Measurements from ENCODE around the gene MAST3. TPM values are rescaled to one million over a fixed set of nuclear protein-coding genes. Genes with fewer than 3 reads are reported as not detected.
A peak's percentile ranks its signal among the peaks of the same experiment; 100 is the strongest.

The MAST3 gene
- total and polyA plus RNA-seq, 2 donors (not counting 3 experiments of a cell fraction or from before 2014, with no cell fraction given): 1.5 to 2.7 TPM

DNA sequence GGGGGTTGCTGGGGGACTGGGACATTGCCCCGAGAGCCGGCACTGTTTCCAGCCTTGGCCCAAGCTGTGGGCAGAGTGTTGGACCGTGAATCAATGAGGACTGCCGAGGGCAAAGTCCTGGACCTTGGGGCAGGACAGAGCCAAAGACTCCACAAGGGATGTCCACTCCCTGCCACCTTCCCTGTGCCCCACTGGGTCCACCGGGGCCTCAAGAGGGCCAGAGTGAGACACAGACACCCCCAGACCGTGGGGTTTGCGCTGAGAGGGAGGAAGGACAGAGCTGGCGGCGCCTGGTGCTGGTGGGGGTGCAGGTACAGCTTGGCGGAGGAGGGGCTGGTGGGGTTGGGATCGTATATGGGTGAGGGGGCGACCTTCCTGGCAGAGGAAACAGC, 11.8 kb downstream of the MAST3 start:
- Histone ChIP-seq H2AFZ (ENCODE audit: low read depth, low read length) (peak overlapping the region; percentile 79), H3K36me3 (ENCODE audit: control insufficient read depth in 2 of 2, extremely low read depth in 1 of 2, insufficient read depth in 2 of 2, low read length in 2 of 2) (no peaks in the 10 kb centered on the region), H3K4me1 (ENCODE audit: control insufficient read depth, extremely low read depth, insufficient read depth, low read length) (no peaks in the 10 kb centered on the region), H3K9me3 (replicated peaks; ENCODE audit: control insufficient read depth, insufficient read depth, low read length) (no peaks in the 10 kb centered on the region), H3K4me2 (ENCODE audit: insufficient read depth, low read length) (no peak overlapping the region), H3K9ac (replicated peaks; ENCODE audit: extremely low read depth, insufficient read depth, low read length) (no peak overlapping the region), H3K27ac (ENCODE audit: insufficient read depth, low read depth, low read length) (no peak overlapping the region), H3K4me3 (replicated peaks in 1 of 3; ENCODE audit: insufficient read depth in 1 of 3, low read depth in 1 of 3, low read length in 3 of 3) (peak overlapping the region in 1 of 3 experiments; percentile 41), H3K9me1 (replicated peaks; ENCODE audit: control insufficient read depth, extremely low read depth, insufficient read depth, low read length) (no peaks in the 10 kb centered on the region), H4K20me1 (replicated peaks; ENCODE audit: control insufficient read depth, extremely low read depth, insufficient read depth, low read length) (no peaks in the 10 kb centered on the region), H3K79me2 (ENCODE audit: control insufficient read depth, insufficient read depth, low read length) (no peaks in the 10 kb centered on the region), H3K27me3 (ENCODE audit: control insufficient read depth in 2 of 2, insufficient read depth in 2 of 2, low read length in 2 of 2) (peaks cover 0 to 7% of the 10 kb centered on the region in 2 experiments)
- TF ChIP-seq, protein P1, sequence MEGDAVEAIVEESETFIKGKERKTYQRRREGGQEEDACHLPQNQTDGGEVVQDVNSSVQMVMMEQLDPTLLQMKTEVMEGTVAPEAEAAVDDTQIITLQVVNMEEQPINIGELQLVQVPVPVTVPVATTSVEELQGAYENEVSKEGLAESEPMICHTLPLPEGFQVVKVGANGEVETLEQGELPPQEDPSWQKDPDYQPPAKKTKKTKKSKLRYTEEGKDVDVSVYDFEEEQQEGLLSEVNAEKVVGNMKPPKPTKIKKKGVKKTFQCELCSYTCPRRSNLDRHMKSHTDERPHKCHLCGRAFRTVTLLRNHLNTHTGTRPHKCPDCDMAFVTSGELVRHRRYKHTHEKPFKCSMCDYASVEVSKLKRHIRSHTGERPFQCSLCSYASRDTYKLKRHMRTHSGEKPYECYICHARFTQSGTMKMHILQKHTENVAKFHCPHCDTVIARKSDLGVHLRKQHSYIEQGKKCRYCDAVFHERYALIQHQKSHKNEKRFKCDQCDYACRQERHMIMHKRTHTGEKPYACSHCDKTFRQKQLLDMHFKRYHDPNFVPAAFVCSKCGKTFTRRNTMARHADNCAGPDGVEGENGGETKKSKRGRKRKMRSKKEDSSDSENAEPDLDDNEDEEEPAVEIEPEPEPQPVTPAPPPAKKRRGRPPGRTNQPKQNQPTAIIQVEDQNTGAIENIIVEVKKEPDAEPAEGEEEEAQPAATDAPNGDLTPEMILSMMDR (IDR thresholded peaks at IDR 0.05; ENCODE audit: extremely low read depth in 1 of 2, insufficient read depth in 1 of 2, low read depth in 1 of 2, low read length in 2 of 2): no peak
- CTCF ChIA-PET: interaction anchor here (1.2 to 6.4 kb wide), 6 partner anchors 13 to 171 kb away, joined by 3 to 138 read pairs (median 4); no protein-coding TSS in a partner anchor
- no TSS peak for BruUV-seq (replicated peaks)
- FAIRE-seq (no peak), DNase-seq (ENCODE audit: low read depth, low spot score) (no peak)
- POLR2A ChIA-PET: no interaction called here
- intact Hi-C loops (cut with micrococcal nuclease): no loop called here
- dilution Hi-C loops (cut with MboI; ENCODE audit: extremely low pct_ligation_motif_present, low sequenced_read_pairs): no loop called here

DNA sequence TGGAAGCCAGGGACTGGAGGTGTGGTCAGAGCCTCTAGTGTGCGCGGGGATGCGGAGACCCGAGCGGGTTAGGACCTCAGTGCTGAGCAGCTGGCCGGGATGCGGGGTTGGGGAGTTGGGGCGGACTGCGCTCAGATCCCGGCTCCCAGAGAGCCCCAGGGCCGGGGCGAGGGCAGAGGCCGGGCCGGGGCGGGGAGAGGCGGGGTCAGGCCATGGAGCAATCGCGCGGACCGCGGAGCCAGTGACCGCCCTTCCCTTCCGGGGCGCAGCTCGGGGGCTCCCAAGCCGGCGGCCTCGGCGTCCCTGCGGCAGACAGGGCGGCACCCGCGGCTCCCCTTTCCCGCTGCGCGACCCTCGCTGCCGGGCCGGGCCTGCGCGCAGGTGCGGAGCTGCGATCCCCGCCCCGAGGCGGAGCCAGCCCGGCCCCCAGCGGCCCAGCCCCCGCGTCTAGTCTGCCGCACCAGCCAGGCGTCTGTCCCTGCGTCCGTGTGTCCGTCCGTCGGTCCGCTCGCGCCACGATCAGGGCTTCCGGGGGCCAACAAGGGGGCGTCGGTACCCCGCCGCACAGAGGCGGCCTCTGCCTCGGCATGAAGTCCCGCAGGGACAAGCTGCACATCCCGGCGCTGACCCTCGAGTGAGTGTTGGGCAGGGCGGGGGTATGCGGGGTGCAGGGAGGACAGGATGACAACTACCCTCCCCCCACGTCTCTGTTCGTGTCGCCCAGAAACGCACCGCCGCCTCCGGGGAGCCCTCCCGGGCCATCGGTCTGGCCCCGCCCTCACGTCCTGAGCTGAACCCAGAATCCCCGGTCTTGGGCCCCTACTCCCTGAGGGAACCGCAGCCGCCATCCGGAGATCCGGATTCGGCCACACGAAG, 12.4 kb downstream of the MAST3 start:
- peaks cover 0 to 7% of the 10 kb centered on the region in 2 experiments for H3K27me3 ChIP-seq (ENCODE audit: control insufficient read depth in 2 of 2, insufficient read depth in 2 of 2, low read length in 2 of 2)
- no peaks in the 10 kb centered on the region for H3K36me3 ChIP-seq (ENCODE audit: control insufficient read depth in 2 of 2, extremely low read depth in 1 of 2, insufficient read depth in 2 of 2, low read length in 2 of 2)
- dilution Hi-C loops (cut with MboI; ENCODE audit: extremely low pct_ligation_motif_present, low sequenced_read_pairs): no loop called here
- H3K79me2 ChIP-seq (ENCODE audit: control insufficient read depth, insufficient read depth, low read length): no peaks in the 10 kb centered on the region
- BruUV-seq (replicated peaks): no TSS peak
- DNase-seq (ENCODE audit: low read depth, low spot score) (no peak), FAIRE-seq (no peak)
- CTCF ChIA-PET: interaction anchor here (0.6 to 6.4 kb wide), 7 partner anchors 56 to 261 kb away, joined by 3 to 210 read pairs (median 4); a partner anchor contains a TSS
- TF ChIP-seq MYC (IDR thresholded peaks at IDR 0.05; ENCODE audit: low read depth, low read length) (no peak), POLR2AphosphoS5 (IDR thresholded peaks at IDR 0.05; ENCODE audit: insufficient read depth, low read depth, low read length) (peak; percentile 9)
- H3K9me3 ChIP-seq (replicated peaks; ENCODE audit: control insufficient read depth, insufficient read depth, low read length): no peaks in the 10 kb centered on the region
- POLR2A ChIA-PET: no interaction called here
- H2AFZ ChIP-seq (ENCODE audit: low read depth, low read length): peak overlapping the region; percentile 79
- H3K4me2 ChIP-seq (ENCODE audit: insufficient read depth, low read length): peak overlapping the region; percentile 40
- intact Hi-C loops (cut with micrococcal nuclease): loop anchor here (10.0 kb wide), 1 partner anchor 215 kb away; the partner anchor contains the start of gene LSM4
- no peaks in the 10 kb centered on the region for H4K20me1 ChIP-seq (replicated peaks; ENCODE audit: control insufficient read depth, extremely low read depth, insufficient read depth, low read length)
- H3K27ac ChIP-seq (ENCODE audit: insufficient read depth, low read depth, low read length): no peak overlapping the region
- peak overlapping the region; percentile 20 to 41 (median 30) for H3K4me3 ChIP-seq (replicated peaks in 1 of 3; ENCODE audit: insufficient read depth in 1 of 3, low read depth in 1 of 3, low read length in 3 of 3)
- H3K4me1 ChIP-seq (ENCODE audit: control insufficient read depth, extremely low read depth, insufficient read depth, low read length): no peaks in the 10 kb centered on the region
- H3K9ac ChIP-seq (replicated peaks; ENCODE audit: extremely low read depth, insufficient read depth, low read length): no peak overlapping the region
- no peaks in the 10 kb centered on the region for H3K9me1 ChIP-seq (replicated peaks; ENCODE audit: control insufficient read depth, extremely low read depth, insufficient read depth, low read length)

Data from endothelial cell of umbilical vein (primary cell).